CD4-positive, alpha-beta T cell treated with Interleukin-15 for 1 hour (primary cell): ENCODE results near the gene PPARGC1A.

ENCODE experiments used
- DNase-seq: peaks from one replicate; pipeline ENCODE4 v3.0.0-alpha.2; 2020

The PPARGC1A gene

GRCh38 chr4:23904639-23905071 is 14.8 kb upstream of the PPARGC1A start:
- no peak for DNase-seq

GRCh38 chr4:23903859-23904438 is 14.1 kb upstream of the PPARGC1A start:
- no peak for DNase-seq

GRCh38 chr4:23902222-23902804 is 12.5 kb upstream of the PPARGC1A start:
- DNase-seq: no peak

DNA sequence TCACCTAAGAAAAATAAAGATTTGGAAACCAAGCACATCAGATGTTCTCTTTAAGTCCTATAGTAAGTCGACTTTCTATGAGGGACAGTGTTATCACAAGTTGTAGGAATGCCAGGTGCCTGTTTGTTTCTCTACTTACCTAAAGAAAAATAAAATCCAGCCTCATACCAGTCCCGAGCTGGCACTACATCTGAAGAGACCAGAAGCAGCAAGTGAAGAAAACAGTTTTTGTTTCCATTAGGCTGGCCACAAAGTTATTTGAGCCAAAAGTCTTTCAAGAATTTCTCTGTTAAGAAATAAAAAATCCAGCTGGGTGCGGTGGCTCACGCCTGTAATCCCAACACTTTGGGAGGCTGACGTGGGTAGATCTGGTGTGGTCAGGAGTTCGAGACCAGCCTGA is 10.8 kb upstream of the PPARGC1A start:
- no peak for DNase-seq

DNA sequence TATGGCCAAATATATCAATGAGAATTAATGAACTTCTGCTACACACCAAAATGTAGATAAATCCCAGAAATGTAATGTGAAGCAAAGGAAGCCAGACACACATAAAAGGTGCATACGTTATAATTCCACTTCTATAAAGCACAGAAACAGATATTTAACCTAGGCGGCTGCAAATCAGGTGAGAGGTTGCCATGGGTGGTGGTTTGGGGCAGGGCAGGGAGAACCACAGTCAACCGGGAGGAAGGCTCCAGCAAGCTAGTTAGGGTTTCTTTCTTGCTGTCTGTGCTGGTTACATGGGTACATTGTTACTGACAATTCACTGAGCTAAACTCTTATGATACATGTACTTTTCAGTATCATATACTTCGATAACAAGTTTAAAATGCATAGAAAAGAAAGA is 9.7 kb upstream of the PPARGC1A start:
- no peak for DNase-seq

GRCh38 chr4:23897564-23898109 is 7.8 kb upstream of the PPARGC1A start:
- no peak for DNase-seq

- DNase-seq: no peak
These were observed 4.2 kb upstream of the PPARGC1A start for GRCh38 chr4:23894021-23894420.

DNA sequence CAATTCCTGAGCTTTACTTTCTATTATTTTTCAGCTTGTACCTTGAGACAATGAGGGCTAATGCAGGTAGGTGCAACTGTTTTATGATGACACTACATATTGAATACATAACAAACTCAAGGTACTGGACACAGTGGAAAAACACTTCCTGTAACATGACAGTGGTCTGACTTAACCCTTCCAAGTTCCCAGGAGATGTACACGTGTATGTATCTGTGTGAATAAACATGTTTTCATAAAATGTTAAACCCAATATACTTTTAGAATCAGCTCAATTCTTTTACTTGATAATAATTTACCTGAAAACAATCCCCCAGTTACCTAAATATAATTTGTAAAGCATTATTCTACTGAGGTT is 1.2 kb upstream of the PPARGC1A start:
- DNase-seq: no peak

GRCh38 chr4:23890369-23891063 is 669 bp upstream of the PPARGC1A start:
- no peak for DNase-seq

DNA sequence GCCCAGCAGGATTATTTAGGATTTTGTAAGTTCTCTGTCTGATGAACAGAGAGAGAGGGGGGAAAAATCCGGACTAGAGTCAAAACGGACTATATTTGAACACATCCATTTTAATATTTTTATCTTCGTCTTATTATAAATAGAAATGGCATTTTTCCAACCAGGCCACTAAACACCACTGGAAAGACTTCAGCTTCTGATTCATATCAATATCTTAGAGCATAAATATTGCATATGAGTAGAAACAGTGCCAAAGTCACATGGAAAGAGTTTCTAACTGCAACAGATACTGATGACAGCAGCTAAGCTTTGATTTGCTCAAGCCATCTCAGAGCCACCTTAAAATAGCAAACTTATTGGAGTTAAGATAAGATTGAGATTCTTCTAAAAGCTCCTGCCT is 456 bp downstream of the PPARGC1A start:
- no peak for DNase-seq

DNA sequence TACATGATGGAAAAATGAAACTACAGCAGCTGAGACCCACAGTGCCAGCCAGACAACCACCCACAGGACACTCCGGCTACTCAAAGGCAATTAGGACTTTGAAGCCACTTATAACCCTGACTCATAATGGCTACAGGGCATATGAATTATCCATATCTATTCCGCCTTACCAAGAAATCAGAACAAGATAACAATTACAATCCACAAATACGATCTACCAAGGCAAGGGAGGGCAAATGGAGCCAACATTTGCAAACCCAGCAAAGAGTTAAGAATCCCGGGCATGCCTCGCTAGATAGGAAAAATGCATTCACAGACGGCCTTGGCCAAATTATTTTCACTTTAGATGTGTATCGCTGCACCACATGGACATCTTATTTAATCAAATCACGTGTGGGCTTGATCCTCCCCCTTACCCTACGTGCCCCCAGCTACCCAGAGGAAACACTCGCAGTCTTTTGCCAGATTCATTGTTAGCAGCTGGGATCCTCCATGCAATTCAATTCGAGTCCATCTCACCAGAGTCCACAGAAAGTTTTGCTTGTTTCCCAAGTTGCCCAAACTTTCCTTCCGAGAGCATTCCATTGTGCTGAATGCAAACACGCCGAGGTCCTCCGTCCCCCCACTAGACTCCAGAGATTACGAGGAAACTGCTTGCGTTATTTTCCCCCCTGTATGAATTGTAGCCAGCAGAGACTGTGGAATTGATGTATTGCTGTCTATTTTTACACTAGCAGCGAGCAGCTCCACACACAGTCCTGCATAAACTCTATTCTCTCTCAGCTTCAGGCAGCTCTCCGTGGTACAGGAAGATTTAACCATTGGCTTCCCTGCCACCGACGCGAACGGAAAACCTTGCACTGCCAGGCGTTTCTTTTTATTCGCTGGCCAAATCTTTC is 1.2 kb downstream of the PPARGC1A start:
- no peak for DNase-seq

- DNase-seq: no peak
These were observed 1.9 kb downstream of the PPARGC1A start for GRCh38 chr4:23887989-23888388.

DNA sequence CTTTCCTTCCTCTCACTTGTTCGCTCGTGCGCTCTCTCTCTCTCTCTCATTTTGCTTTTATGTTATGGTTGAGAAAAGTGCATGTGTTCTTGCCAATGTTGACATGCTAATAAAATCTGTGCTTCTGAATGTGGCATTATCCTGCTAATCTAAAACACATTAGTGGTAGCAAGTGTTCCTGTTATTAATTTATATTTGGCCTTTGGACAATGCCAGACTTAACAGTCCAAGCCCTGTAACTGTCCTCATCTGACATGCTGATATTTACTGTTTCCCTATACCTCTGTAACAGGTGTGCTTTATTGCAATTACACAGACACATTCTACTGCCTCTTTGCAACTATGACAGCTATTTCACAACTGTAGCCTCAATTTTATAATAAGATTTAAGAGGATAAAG is 2.7 kb downstream of the PPARGC1A start:
- no peak for DNase-seq

DNA sequence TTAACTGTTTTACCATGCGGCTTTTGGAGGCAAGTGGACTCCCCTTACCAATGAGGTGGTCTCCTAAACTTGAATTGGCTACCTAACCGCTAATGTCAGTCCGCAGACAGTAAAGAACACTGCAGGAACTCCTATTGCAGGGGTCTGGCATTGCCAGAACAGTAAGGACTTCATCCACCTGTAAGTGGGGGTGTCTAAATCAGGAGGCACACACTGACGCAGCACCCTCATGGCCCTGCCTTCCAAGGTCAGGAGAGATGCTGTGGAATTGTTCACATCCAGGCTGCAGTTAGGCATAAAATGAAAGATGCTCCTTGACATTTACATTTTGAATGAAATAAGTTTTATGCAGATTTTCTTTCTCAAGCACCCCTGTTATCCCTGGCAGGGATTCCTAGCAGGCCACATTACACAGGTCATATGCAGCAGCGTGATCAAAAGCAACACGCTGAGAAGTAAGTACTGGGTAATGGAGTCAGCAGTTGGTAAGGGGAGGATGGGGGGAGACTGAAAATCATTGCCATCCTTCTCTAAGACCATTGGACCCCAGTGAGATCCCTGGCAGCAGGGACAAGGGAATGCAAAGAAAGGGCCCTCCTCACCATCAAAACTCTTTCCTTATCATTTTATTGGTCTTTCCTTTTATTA is 3.8 kb downstream of the PPARGC1A start:
- no peak for DNase-seq

DNA sequence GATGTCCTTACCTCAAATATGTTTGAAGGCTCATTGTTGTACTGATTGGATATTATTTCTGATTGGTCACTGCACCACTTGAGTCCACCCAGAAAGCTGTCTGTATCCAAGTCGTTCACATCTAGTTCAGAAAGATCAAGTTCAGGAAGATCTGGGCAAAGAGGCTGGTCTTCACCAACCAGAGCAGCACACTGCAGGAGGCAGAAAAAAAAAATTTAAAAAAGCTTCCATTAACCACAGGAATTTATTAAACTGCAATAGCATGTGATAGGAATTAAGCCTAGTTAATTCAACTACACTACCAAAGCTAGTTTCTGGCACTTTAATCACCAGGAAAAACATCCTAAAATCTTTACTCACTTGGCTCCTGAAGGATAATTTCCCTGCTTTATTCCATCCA is 5.1 kb downstream of the PPARGC1A start:
- no peak for DNase-seq

DNA sequence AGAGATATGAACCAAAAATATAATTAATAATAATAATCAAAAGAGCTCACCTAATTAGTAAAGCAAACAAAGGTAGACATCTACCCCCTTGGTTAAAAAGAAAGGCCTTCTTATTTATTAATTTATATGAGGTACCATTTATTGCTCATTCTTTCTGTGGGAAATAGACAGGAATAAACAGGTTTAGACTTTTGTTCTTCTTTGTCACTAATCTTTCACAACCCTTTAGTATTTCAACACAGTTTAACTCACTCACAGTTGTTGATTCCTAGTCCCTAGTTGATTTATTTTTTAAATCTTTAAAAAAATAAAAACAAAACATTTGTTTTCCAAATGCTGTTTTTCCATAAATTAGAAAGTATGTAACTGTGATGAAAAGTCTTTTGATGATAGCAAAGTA is 5.6 kb downstream of the PPARGC1A start:
- no peak for DNase-seq

DNA sequence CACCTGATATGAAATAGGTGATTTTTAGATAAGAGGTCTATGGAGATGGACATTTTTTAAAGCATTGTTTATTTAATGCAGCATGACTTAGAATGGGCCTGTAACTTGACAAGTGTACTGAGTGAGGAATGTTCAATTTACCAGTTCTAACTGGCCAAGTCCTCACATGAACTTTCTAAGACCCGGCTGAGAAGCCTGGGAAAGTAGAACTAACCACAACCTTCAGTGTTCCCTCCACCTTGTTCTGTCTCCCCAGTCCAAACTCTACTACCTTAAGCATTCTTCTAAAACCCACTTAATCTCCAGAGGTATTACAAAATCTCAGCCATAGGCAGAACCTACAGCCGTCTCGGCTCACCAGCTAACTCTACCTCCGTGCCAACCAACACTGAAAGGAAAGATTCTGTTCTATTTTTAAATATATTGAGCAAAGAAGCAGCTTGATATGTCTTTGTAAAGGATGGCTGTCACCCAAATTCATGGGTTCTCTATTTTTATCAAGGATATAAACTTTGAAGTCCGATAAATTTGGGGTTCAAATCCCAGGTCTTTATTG is 6.8 kb downstream of the PPARGC1A start:
- no peak for DNase-seq

DNA sequence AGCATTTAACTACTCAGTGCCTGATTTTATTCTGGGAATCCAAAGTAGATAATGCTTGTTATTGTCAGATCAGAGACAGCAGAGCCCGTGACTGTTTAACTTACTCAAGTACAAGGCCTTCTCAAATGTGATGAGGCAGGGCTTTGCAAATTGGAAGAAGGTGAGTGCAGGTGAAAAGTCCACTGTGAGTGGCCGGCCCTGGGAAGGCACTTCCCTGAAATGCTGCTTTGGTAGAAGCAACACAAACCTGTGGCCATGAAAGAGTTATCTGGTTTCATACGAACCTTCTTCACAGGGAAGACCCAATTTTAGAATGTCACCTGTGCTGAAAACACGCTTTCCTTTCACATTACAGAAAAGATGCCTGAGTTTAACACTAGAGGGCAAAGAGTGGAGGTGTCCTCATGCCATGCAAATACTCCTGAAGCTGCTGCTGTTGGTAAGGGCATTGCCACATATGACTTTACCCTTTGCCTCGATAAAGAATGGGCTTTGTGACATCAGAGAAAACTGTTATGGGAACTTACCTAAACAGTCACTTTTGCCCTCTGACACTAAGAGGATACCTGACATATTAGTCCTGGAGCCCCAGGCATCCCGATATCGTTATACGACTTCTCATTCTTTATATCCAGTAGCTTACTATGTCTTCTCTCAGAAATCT is 8.0 kb downstream of the PPARGC1A start:
- no peak for DNase-seq

DNA sequence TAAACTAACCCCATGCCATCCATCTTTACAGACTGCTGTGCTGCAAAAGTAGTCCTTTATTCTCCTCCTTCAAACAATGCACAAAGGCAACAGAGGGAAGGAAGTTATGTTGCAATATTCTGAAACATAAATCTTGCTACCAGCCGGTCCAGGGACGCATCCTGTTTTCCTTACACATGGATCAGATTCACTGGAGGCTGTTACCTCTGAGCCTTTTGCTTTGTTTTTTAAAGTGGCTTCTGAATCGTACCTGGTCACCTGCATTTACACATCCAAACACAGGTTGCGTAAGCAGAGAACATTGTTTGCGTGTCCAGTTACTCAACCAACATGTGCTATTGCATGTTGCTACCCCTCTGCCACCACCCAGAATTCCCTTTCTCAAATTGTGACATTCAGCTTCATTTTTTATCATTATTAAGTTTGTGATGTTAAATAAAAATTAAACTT is 8.8 kb downstream of the PPARGC1A start:
- DNase-seq: no peak

GRCh38 chr4:23878912-23879732 is 10.7 kb downstream of the PPARGC1A start:
- no peak for DNase-seq
